ENCODE data around the gene JAZF1.

JAZF1 gene

DNA sequence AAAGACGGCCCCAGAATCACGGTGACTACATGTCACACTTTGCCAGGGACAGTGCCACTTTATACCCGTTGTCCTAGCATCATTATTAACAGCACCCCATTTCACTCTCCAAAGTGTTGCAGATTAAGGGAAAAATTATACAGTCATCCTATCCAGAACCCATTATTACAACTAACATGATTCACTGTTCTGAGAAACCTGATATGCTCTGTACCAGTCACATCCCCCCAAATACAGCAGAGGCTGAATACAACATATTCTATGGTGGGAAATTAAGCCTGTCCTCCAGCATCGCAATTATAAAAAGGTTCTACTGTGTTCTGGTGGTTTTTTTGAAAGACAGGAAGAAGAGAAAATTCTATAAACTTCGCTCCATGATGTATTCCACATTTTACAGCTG is 162.1 kb downstream of the JAZF1 start:
- no peak for DNase-seq (ENCODE audit: low read depth in 1 of 2, low spot score in 1 of 2)
- Histone ChIP-seq H3K4me3 (replicated peaks; ENCODE audit: insufficient read depth, low read length) (no peak overlapping the region), H3K27ac (replicated peaks) (no peak overlapping the region), H3K27me3 (ENCODE audit: insufficient read depth, poor library complexity, severe bottlenecking) (no peaks in the 10 kb centered on the region)
- TF ChIP-seq SPI1 (IDR thresholded peaks at IDR 0.05; ENCODE audit: borderline replicate concordance, low read depth) = no peak
- no peak for TF ChIP-seq GABPA (IDR thresholded peaks at IDR 0.05; ENCODE audit: low read depth)
- TF ChIP-seq POLR2AphosphoS5 (IDR thresholded peaks at IDR 0.05; ENCODE audit: low read depth) = no peak
- no peak for TF ChIP-seq REST (IDR thresholded peaks at IDR 0.05; ENCODE audit: insufficient replicate concordance, low read depth)
- no peak for TF ChIP-seq CTCF (IDR thresholded peaks at IDR 0.05; ENCODE audit: insufficient read depth, low read length)

DNA sequence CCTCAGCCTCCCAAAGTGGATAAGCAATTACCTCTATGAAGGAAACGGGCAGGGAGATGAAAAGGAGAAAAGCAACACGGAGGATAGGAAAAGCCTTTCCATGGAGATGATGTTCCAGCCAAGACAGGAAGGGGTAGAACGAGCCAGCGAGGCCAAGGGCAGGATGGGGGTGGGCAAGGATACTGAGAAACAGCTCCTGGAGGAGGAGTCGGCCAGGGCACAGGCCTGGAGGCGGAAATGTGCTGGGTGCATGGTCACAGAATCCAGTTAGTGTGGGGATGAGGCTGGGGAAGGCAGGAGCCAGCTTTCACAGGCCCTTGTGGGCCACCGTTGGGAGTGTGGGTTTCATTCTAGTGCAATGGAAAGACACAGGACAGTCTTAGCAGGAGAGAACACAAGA is 162.6 kb downstream of the JAZF1 start:
- no peak for DNase-seq (ENCODE audit: low read depth in 1 of 2, low spot score in 1 of 2)
- no peak overlapping the region for H3K4me3 ChIP-seq (replicated peaks; ENCODE audit: insufficient read depth, low read length)
- H3K27ac ChIP-seq (replicated peaks) = no peak overlapping the region
- TF ChIP-seq CTCF (IDR thresholded peaks at IDR 0.05; ENCODE audit: insufficient read depth, low read length) = no peak
- no peak for TF ChIP-seq REST (IDR thresholded peaks at IDR 0.05; ENCODE audit: insufficient replicate concordance, low read depth)
- no peaks in the 10 kb centered on the region for H3K27me3 ChIP-seq (ENCODE audit: insufficient read depth, poor library complexity, severe bottlenecking)

DNA sequence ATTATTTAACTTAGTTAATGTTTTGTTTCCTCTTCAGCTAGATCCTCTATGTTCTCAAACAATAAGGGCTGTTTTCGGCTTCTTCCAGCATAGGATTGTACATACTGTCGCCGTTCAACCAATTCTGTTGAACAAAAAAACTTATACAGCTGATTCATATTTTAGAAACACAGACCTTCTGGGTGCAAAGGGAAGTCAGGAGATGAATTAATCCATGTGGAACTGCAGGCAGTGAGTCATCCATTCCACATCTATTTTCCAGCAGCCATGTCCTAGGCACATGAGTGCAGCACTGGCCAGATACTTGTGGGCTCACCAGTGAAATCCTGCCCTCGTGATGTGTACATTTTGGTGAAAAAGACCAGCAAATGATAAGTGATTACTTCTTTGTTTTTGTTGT is 163.2 kb downstream of the JAZF1 start:
- H3K27ac ChIP-seq (replicated peaks) = no peak overlapping the region
- DNase-seq (ENCODE audit: low read depth in 1 of 2, low spot score in 1 of 2) = peak in 1 of 2 experiments; percentile 8
- TF ChIP-seq REST (IDR thresholded peaks at IDR 0.05; ENCODE audit: insufficient replicate concordance, low read depth) (no peak), CTCF (IDR thresholded peaks at IDR 0.05; ENCODE audit: insufficient read depth, low read length) (no peak), SPI1 (IDR thresholded peaks at IDR 0.05; ENCODE audit: borderline replicate concordance, low read depth) (no peak), POLR2AphosphoS5 (IDR thresholded peaks at IDR 0.05; ENCODE audit: low read depth) (no peak), GABPA (IDR thresholded peaks at IDR 0.05; ENCODE audit: low read depth) (no peak)
- H3K4me3 ChIP-seq (replicated peaks; ENCODE audit: insufficient read depth, low read length) = no peak overlapping the region
- no peaks in the 10 kb centered on the region for H3K27me3 ChIP-seq (ENCODE audit: insufficient read depth, poor library complexity, severe bottlenecking)

Measured in HL-60 (cell line).